MM.1S (cell line): ENCODE results near the gene ARV1.

Source experiments
- DNase-seq: peaks from one replicate; pipeline ENCODE4 v3.0.0-alpha.2; 2015
- H2AFZ ChIP-seq: fragments of 300-600 bp; sonication (generic); 2 replicates; pipeline ENCODE4 v1.6.0; 2016; ENCODE audit warnings: antibody characterized with exemption, low read length
- H3F3A ChIP-seq: fragments of 300-600 bp; sonication (generic); 2 replicates; pipeline ENCODE4 v1.6.1; 2016; ENCODE audit warnings: mild to moderate bottlenecking, antibody characterized with exemption, low read length, moderate library complexity, mixed read lengths; ENCODE audit not compliant: insufficient read depth
- H3K27ac ChIP-seq: fragments of 300-600 bp; sonication (generic); 2 replicates; pipeline ENCODE4 v1.5.1; 2016; ENCODE audit warnings: mild to moderate bottlenecking, low read length
- H3K27me3 ChIP-seq: fragments of 300-600 bp; sonication (generic); replicated peaks from 2 replicates; pipeline ENCODE4 v1.6.0; 2016; ENCODE audit warnings: low read length; ENCODE audit not compliant: insufficient read depth
- H3K36me3 ChIP-seq: fragments of 300-600 bp; sonication (generic); replicated peaks from 2 replicates; pipeline ENCODE4 v1.6.1; 2016; ENCODE audit warnings: mild to moderate bottlenecking, low read length, mixed read lengths; ENCODE audit not compliant: insufficient read depth
- H3K4me1 ChIP-seq: fragments of 300-600 bp; sonication (generic); 2 replicates; pipeline ENCODE4 v1.6.1; 2016; ENCODE audit warnings: low read length, mixed read lengths
- H3K4me2 ChIP-seq: fragments of 300-600 bp; sonication (generic); 2 replicates; pipeline ENCODE4 v1.6.0; 2016; ENCODE audit warnings: low read depth, low read length
- H3K4me3 ChIP-seq: fragments of 300-600 bp; sonication (generic); 2 replicates; pipeline ENCODE4 v1.5.1; 2016; ENCODE audit warnings: low read length, mixed read lengths
- H3K79me2 ChIP-seq: fragments of 300-600 bp; sonication (generic); 2 replicates; pipeline ENCODE4 v1.6.1; 2016; ENCODE audit warnings: mixed run types, low read length, mixed read lengths
- H3K9ac ChIP-seq: fragments of 300-600 bp; sonication (generic); 2 replicates; pipeline ENCODE4 v1.6.1; 2016; ENCODE audit warnings: low read length, mixed read lengths
- H3K9me2 ChIP-seq: fragments of 300-600 bp; sonication (generic); replicated peaks from 2 replicates; pipeline ENCODE4 v1.6.1; 2016; ENCODE audit warnings: mild to moderate bottlenecking, low read length, mixed read lengths; ENCODE audit not compliant: insufficient read depth
- H3K9me3 ChIP-seq: fragments of 300-600 bp; sonication (generic); replicated peaks from 2 replicates; pipeline ENCODE4 v1.6.1; 2016; ENCODE audit warnings: mild to moderate bottlenecking, low read length, mixed read lengths; ENCODE audit not compliant: insufficient read depth
- H4K20me1 ChIP-seq: fragments of 300-600 bp; sonication (generic); 2 replicates; pipeline ENCODE4 v1.6.1; 2016; ENCODE audit warnings: mild to moderate bottlenecking, low read length, moderate library complexity, mixed read lengths; ENCODE audit not compliant: insufficient read depth
- CTCF ChIP-seq: fragments of 300-600 bp; sonication (generic); IDR thresholded peaks from 2 replicates; pipeline ENCODE4 v1.5.1; 2016; ENCODE audit warnings: antibody characterized with exemption, low read length, mixed read lengths
- EZH2 ChIP-seq: fragments of 300-600 bp; sonication (generic); optimal IDR thresholded peaks from 2 replicates; pipeline ENCODE3; 2017; ENCODE audit warnings: low read depth, mild to moderate bottlenecking, antibody characterized with exemption, low read length, mixed read lengths
- EZH2phosphoT487 ChIP-seq: fragments of 300-600 bp; sonication (generic); IDR thresholded peaks from 2 replicates; pipeline ENCODE4 v1.6.1; 2018; ENCODE audit warnings: antibody characterized with exemption, low read length

The ARV1 gene

GRCh38 chr1:230971771-230972170 lies 7.1 kb upstream of the ARV1 start:
- no peak for DNase-seq
- Histone ChIP-seq H3K27ac (no peak overlapping the region), H3K79me2 (peaks cover 51% of the 10 kb centered on the region), H3K9me2 (no peaks in the 10 kb centered on the region), H3K4me1 (0 out of 2 replicates have a peak, but pooled peaks cover 7% of the 10 kb centered on the region), H4K20me1 (peaks cover 4% of the 10 kb centered on the region; the same call in 1 of the 2 replicates), H3K4me3 (no peak overlapping the region), H3K9me3 (no peaks in the 10 kb centered on the region), H3K27me3 (no peaks in the 10 kb centered on the region), H3K4me2 (no peak overlapping the region), H3K36me3 (no peaks in the 10 kb centered on the region; the same call in 1 of the 2 replicates), H3K9ac (no peak overlapping the region), H2AFZ (no peak overlapping the region), H3F3A (no peaks in the 10 kb centered on the region)
- TF ChIP-seq EZH2 (no peak), EZH2phosphoT487 (no peak), CTCF (no peak)

GRCh38 chr1:230972855-230973271 lies 6.0 kb upstream of the ARV1 start:
- H3K4me2 ChIP-seq, result no peak overlapping the region
- H2AFZ ChIP-seq, result no peak overlapping the region
- peaks cover 62% of the 10 kb centered on the region for H3K79me2 ChIP-seq
- TF ChIP-seq EZH2phosphoT487, result no peak
- no peak for TF ChIP-seq CTCF
- TF ChIP-seq EZH2, result no peak
- H3K27me3 ChIP-seq, result no peaks in the 10 kb centered on the region
- H3K9me2 ChIP-seq, result no peaks in the 10 kb centered on the region
- H3K4me1 ChIP-seq, result peaks cover 13% of the 10 kb centered on the region; the same call in 1 of the 2 replicates
- no peaks in the 10 kb centered on the region for H3K9me3 ChIP-seq
- H3K36me3 ChIP-seq, result no peaks in the 10 kb centered on the region; the same call in 1 of the 2 replicates
- H4K20me1 ChIP-seq, result peaks cover 4% of the 10 kb centered on the region; the same call in 1 of the 2 replicates
- no peak overlapping the region for H3K27ac ChIP-seq
- H3K9ac ChIP-seq, result no peak overlapping the region
- no peak overlapping the region for H3K4me3 ChIP-seq
- DNase-seq, result peak; percentile 22
- H3F3A ChIP-seq, result peaks cover 9% of the 10 kb centered on the region; the same call in 1 of the 2 replicates

GRCh38 chr1:230975636-230976035 lies 3.3 kb upstream of the ARV1 start:
- H2AFZ ChIP-seq, result no peak overlapping the region
- H3K9me3 ChIP-seq, result no peaks in the 10 kb centered on the region
- H3K4me1 ChIP-seq, result peaks cover 18% of the 10 kb centered on the region
- H3F3A ChIP-seq, result peaks cover 17% of the 10 kb centered on the region
- no peaks in the 10 kb centered on the region; the same call in 1 of the 2 replicates for H3K36me3 ChIP-seq
- TF ChIP-seq EZH2phosphoT487 (no peak), CTCF (no peak), EZH2 (no peak)
- H3K79me2 ChIP-seq, result peaks cover 71% of the 10 kb centered on the region
- peaks cover 4% of the 10 kb centered on the region; the same call in 1 of the 2 replicates for H4K20me1 ChIP-seq
- no peaks in the 10 kb centered on the region for H3K27me3 ChIP-seq
- no peak for DNase-seq
- no peak overlapping the region for H3K9ac ChIP-seq
- no peak overlapping the region for H3K27ac ChIP-seq
- H3K4me3 ChIP-seq, result no peak overlapping the region
- H3K9me2 ChIP-seq, result no peaks in the 10 kb centered on the region
- no peak overlapping the region for H3K4me2 ChIP-seq
